ENCODE data around the gene TNFSF11.

TNFSF11 gene

GRCh38 chr13:42574011-42574410, at the start of gene TNFSF11:
TNFSF11 (plus strand) TSS chr13:42574152; CDS start chr13:42574304, 152 bp downstream.
- TF ChIP-seq FOXP2 (optimal IDR thresholded peaks at IDR 0.05; ENCODE audit: control extremely low read depth, extremely low read length, insufficient read depth), result no peak
- no peak for TF ChIP-seq POLR2AphosphoS5 (IDR thresholded peaks at IDR 0.05; ENCODE audit: borderline replicate concordance, low read depth, low read length)
- TF ChIP-seq EZH2 (IDR thresholded peaks at IDR 0.05), result no peak
- no peaks in the 10 kb centered on the region for H3K36me3 ChIP-seq (ENCODE audit: insufficient read depth, low read length)
- no peak within 1 kb of the TSS for H3K27ac ChIP-seq
- DNase-seq (ENCODE audit: low read depth, low spot score), result no peak
- no peak within 1 kb of the TSS for H3K9ac ChIP-seq (ENCODE audit: insufficient read length)
- H3K9me3 ChIP-seq (ENCODE audit: low read depth, low read length), result no peaks in the 10 kb centered on the region
- H3K4me3 ChIP-seq, result no peak within 1 kb of the TSS

GRCh38 chr13:42524487-42525034, 49.4 kb upstream of the TNFSF11 start:
- DNase-seq (ENCODE audit: low read depth, low spot score), result no peak
- Histone ChIP-seq H3K9me3 (ENCODE audit: low read depth, low read length) (no peaks in the 10 kb centered on the region), H3K4me3 (no peak overlapping the region), H3K27ac (no peak overlapping the region), H3K36me3 (ENCODE audit: insufficient read depth, low read length) (no peaks in the 10 kb centered on the region), H3K9ac (ENCODE audit: insufficient read length) (no peak overlapping the region)
- no peak for TF ChIP-seq FOXP2 (optimal IDR thresholded peaks at IDR 0.05; ENCODE audit: control extremely low read depth, extremely low read length, insufficient read depth)

- H3K9ac ChIP-seq (ENCODE audit: insufficient read length), result no peak overlapping the region
- H3K9me3 ChIP-seq (ENCODE audit: low read depth, low read length), result no peaks in the 10 kb centered on the region
- no peak overlapping the region for H3K4me3 ChIP-seq
- H3K27ac ChIP-seq, result no peak overlapping the region
- no peaks in the 10 kb centered on the region for H3K36me3 ChIP-seq (ENCODE audit: insufficient read depth, low read length)
- no peak for TF ChIP-seq EZH2 (IDR thresholded peaks at IDR 0.05)
- no peak for TF ChIP-seq FOXP2 (optimal IDR thresholded peaks at IDR 0.05; ENCODE audit: control extremely low read depth, extremely low read length, insufficient read depth)
- TF ChIP-seq POLR2AphosphoS5 (IDR thresholded peaks at IDR 0.05; ENCODE audit: borderline replicate concordance, low read depth, low read length), result no peak
- DNase-seq (ENCODE audit: low read depth, low spot score), result no peak
Observed at GRCh38 chr13:42525035-42525504, 48.9 kb upstream of the TNFSF11 start.

GRCh38 chr13:42526276-42526675, 47.7 kb upstream of the TNFSF11 start:
- no peak overlapping the region for H3K4me3 ChIP-seq
- no peaks in the 10 kb centered on the region for H3K36me3 ChIP-seq (ENCODE audit: insufficient read depth, low read length)
- TF ChIP-seq FOXP2 (optimal IDR thresholded peaks at IDR 0.05; ENCODE audit: control extremely low read depth, extremely low read length, insufficient read depth) (no peak), POLR2AphosphoS5 (IDR thresholded peaks at IDR 0.05; ENCODE audit: borderline replicate concordance, low read depth, low read length) (no peak), EZH2 (IDR thresholded peaks at IDR 0.05) (no peak)
- H3K9ac ChIP-seq (ENCODE audit: insufficient read length), result no peak overlapping the region
- H3K27ac ChIP-seq, result no peak overlapping the region
- DNase-seq (ENCODE audit: low read depth, low spot score), result no peak
- H3K9me3 ChIP-seq (ENCODE audit: low read depth, low read length), result no peaks in the 10 kb centered on the region

GRCh38 chr13:42526804-42527203, 47.1 kb upstream of the TNFSF11 start:
- TF ChIP-seq POLR2AphosphoS5 (IDR thresholded peaks at IDR 0.05; ENCODE audit: borderline replicate concordance, low read depth, low read length), result no peak
- TF ChIP-seq EZH2 (IDR thresholded peaks at IDR 0.05), result no peak
- TF ChIP-seq FOXP2 (optimal IDR thresholded peaks at IDR 0.05; ENCODE audit: control extremely low read depth, extremely low read length, insufficient read depth), result no peak

GRCh38 chr13:42532561-42533335, 41.2 kb upstream of the TNFSF11 start:
- H3K4me3 ChIP-seq, result no peak overlapping the region
- DNase-seq (ENCODE audit: low read depth, low spot score), result no peak
- no peak overlapping the region for H3K27ac ChIP-seq
- no peak overlapping the region for H3K9ac ChIP-seq (ENCODE audit: insufficient read length)
- no peaks in the 10 kb centered on the region for H3K9me3 ChIP-seq (ENCODE audit: low read depth, low read length)
- TF ChIP-seq FOXP2 (optimal IDR thresholded peaks at IDR 0.05; ENCODE audit: control extremely low read depth, extremely low read length, insufficient read depth) (no peak), POLR2AphosphoS5 (IDR thresholded peaks at IDR 0.05; ENCODE audit: borderline replicate concordance, low read depth, low read length) (no peak), EZH2 (IDR thresholded peaks at IDR 0.05) (no peak)
- H3K36me3 ChIP-seq (ENCODE audit: insufficient read depth, low read length), result no peaks in the 10 kb centered on the region

More at GRCh38 chr13:42526804-42527203, 47.1 kb upstream of the TNFSF11 start:
- Histone ChIP-seq H3K4me3 (no peak overlapping the region), H3K27ac (no peak overlapping the region), H3K36me3 (ENCODE audit: insufficient read depth, low read length) (no peaks in the 10 kb centered on the region), H3K9me3 (ENCODE audit: low read depth, low read length) (no peaks in the 10 kb centered on the region), H3K9ac (ENCODE audit: insufficient read length) (no peak overlapping the region)
- DNase-seq (ENCODE audit: low read depth, low spot score), result no peak

GRCh38 chr13:42533336-42533591, 40.7 kb upstream of the TNFSF11 start:
- H3K9ac ChIP-seq (ENCODE audit: insufficient read length), result no peak overlapping the region
- H3K36me3 ChIP-seq (ENCODE audit: insufficient read depth, low read length), result no peaks in the 10 kb centered on the region
- H3K4me3 ChIP-seq, result no peak overlapping the region
- DNase-seq (ENCODE audit: low read depth, low spot score), result no peak
- no peak overlapping the region for H3K27ac ChIP-seq
- no peaks in the 10 kb centered on the region for H3K9me3 ChIP-seq (ENCODE audit: low read depth, low read length)
- TF ChIP-seq FOXP2 (optimal IDR thresholded peaks at IDR 0.05; ENCODE audit: control extremely low read depth, extremely low read length, insufficient read depth) (no peak), POLR2AphosphoS5 (IDR thresholded peaks at IDR 0.05; ENCODE audit: borderline replicate concordance, low read depth, low read length) (no peak), EZH2 (IDR thresholded peaks at IDR 0.05) (no peak)

GRCh38 chr13:42534785-42535184, 39.2 kb upstream of the TNFSF11 start:
- no peak overlapping the region for H3K27ac ChIP-seq
- TF ChIP-seq EZH2 (IDR thresholded peaks at IDR 0.05) (no peak), FOXP2 (optimal IDR thresholded peaks at IDR 0.05; ENCODE audit: control extremely low read depth, extremely low read length, insufficient read depth) (no peak), POLR2AphosphoS5 (IDR thresholded peaks at IDR 0.05; ENCODE audit: borderline replicate concordance, low read depth, low read length) (no peak)

More at GRCh38 chr13:42534785-42535184, 39.2 kb upstream of the TNFSF11 start:
- Histone ChIP-seq H3K36me3 (ENCODE audit: insufficient read depth, low read length) (no peaks in the 10 kb centered on the region), H3K4me3 (no peak overlapping the region), H3K9me3 (ENCODE audit: low read depth, low read length) (no peaks in the 10 kb centered on the region), H3K9ac (ENCODE audit: insufficient read length) (no peak overlapping the region)
- DNase-seq (ENCODE audit: low read depth, low spot score), result no peak
